Measurements from ENCODE around the gene CUL9.

GRCh38 chr6:43257367-43258145 is 75.6 kb downstream of the CUL9 start:
- TF ChIP-seq CTCF (IDR thresholded peaks at IDR 0.05) (no peak), POLR2A (IDR thresholded peaks at IDR 0.05) (no peak)

Measured in Peyer's patch (tissue), 4 donors.